Measurements from ENCODE around the gene SPTLC3.

The SPTLC3 gene

GRCh38 chr20:13141546-13141945, 132.8 kb downstream of the SPTLC3 start:
- DNase-seq, result no peak

GRCh38 chr20:13142143-13142542, 133.4 kb downstream of the SPTLC3 start:
- peak; percentile 42 for DNase-seq

- no peak for DNase-seq
Observed at GRCh38 chr20:13147071-13147963, 138.5 kb downstream of the SPTLC3 start.

- DNase-seq, result no peak
Observed at GRCh38 chr20:13147971-13148370, 139.2 kb downstream of the SPTLC3 start.

- no peak for DNase-seq
Observed at GRCh38 chr20:13148402-13148801, 139.6 kb downstream of the SPTLC3 start.

- no peak for DNase-seq
Observed at GRCh38 chr20:13148961-13149360, 140.2 kb downstream of the SPTLC3 start.

GRCh38 chr20:13149371-13150105, 140.8 kb downstream of the SPTLC3 start:
- no peak for DNase-seq

- DNase-seq, result no peak
Observed at GRCh38 chr20:13158369-13158768, 149.6 kb downstream of the SPTLC3 start.

GRCh38 chr20:13159889-13160288, 151.1 kb downstream of the SPTLC3 start:
- no peak for DNase-seq

GRCh38 chr20:13165203-13165602, 156.4 kb downstream of the SPTLC3 start:
- no peak for DNase-seq

- DNase-seq, result no peak
Observed at GRCh38 chr20:13166011-13166410, 157.2 kb downstream of the SPTLC3 start.

GRCh38 chr20:13166437-13166836, 157.7 kb downstream of the SPTLC3 start:
- no peak for DNase-seq

GRCh38 chr20:13169086-13169485, 160.3 kb downstream of the SPTLC3 start:
- DNase-seq, result no peak

- DNase-seq, result no peak
Observed at GRCh38 chr20:13170771-13171170, 162.0 kb downstream of the SPTLC3 start.

- DNase-seq, result no peak
Observed at GRCh38 chr20:13173201-13173600, 164.4 kb downstream of the SPTLC3 start.

- no peak for DNase-seq
Observed at GRCh38 chr20:13174402-13174801, 165.6 kb downstream of the SPTLC3 start.

GRCh38 chr20:13180986-13181889, 172.5 kb downstream of the SPTLC3 start:
- DNase-seq, result no peak

- DNase-seq, result no peak
Observed at GRCh38 chr20:13183005-13183404, 174.2 kb downstream of the SPTLC3 start.

- DNase-seq, result no peak
Observed at GRCh38 chr20:13186043-13186774, 177.4 kb downstream of the SPTLC3 start.

- no peak for DNase-seq
Observed at GRCh38 chr20:13187899-13188298, 179.1 kb downstream of the SPTLC3 start.

GRCh38 chr20:13199279-13199678, 190.5 kb downstream of the SPTLC3 start:
- no peak for DNase-seq
